GM10248 (cell line): ENCODE results near the gene DEFB112.

Experiments used
- CTCF ChIA-PET: fragments of 300-600 bp; sonication (Branson Sonifier 250); formaldehyde crosslinking; extraction: SDS; loops from one replicate; lab custom pipeline; 2021; ENCODE audit warnings: antibody characterized with exemption; lab: Yijun Ruan, JAX
- POLR2A ChIA-PET: fragments of 350-650 bp; sonication (Branson Sonifier 250); formaldehyde crosslinking; extraction: SDS; loops from one replicate; lab custom pipeline; 2020; ENCODE audit warnings: antibody characterized with exemption; lab: Yijun Ruan, JAX
- DNase-seq: peaks from one replicate; pipeline ENCODE4 v3.0.0; 2012; ENCODE audit errors: extremely low spot score
- CTCF ChIP-seq: IDR thresholded peaks from 2 replicates; pipeline ENCODE4 v1.5.1; 2012; ENCODE audit warnings: mild to moderate bottlenecking, low read depth; ENCODE audit errors: extremely low read depth, missing control alignments, control extremely low read depth

Gene DEFB112

GRCh38 chr6:50070101-50070500 lies 20.4 kb upstream of the DEFB112 start:
- ChIA-PET CTCF (no interaction called here), POLR2A (no interaction called here)
- TF ChIP-seq CTCF = no peak
- DNase-seq = no peak

GRCh38 chr6:50062051-50062450 lies 12.3 kb upstream of the DEFB112 start:
- CTCF ChIA-PET = interaction anchor here (1.0 to 1.6 kb wide), 2 partner anchors 10 to 72 kb away, joined by 3 read pairs; no protein-coding TSS in a partner anchor
- POLR2A ChIA-PET = no interaction called here
- peak; percentile 27 for TF ChIP-seq CTCF
- no peak for DNase-seq

GRCh38 chr6:50056242-50056641 lies 6.5 kb upstream of the DEFB112 start:
- ChIA-PET POLR2A (no interaction called here), CTCF (no interaction called here)

GRCh38 chr6:50047026-50047425 lies 2.7 kb downstream of the DEFB112 start:
- DNase-seq = no peak
- no peak for TF ChIP-seq CTCF
- ChIA-PET POLR2A (no interaction called here), CTCF (no interaction called here)

More at GRCh38 chr6:50056242-50056641, 6.5 kb upstream of the DEFB112 start:
- DNase-seq = no peak
- TF ChIP-seq CTCF = no peak

- peak; percentile 31 for TF ChIP-seq CTCF
- POLR2A ChIA-PET = no interaction called here
- peak; percentile 13 for DNase-seq
- CTCF ChIA-PET = interaction anchor here (1.4 kb wide), 1 partner anchor 10 kb away, joined by 4 read pairs; no protein-coding TSS in a partner anchor
Observed at GRCh38 chr6:50030777-50031562, 18.8 kb downstream of the DEFB112 start.

GRCh38 chr6:50030350-50030749 lies 19.4 kb downstream of the DEFB112 start:
- ChIA-PET POLR2A (no interaction called here), CTCF (interaction anchor here (1.4 kb wide), 1 partner anchor 10 kb away, joined by 4 read pairs; no protein-coding TSS in a partner anchor)
- DNase-seq = no peak
- TF ChIP-seq CTCF = no peak

- DNase-seq = no peak
- ChIA-PET CTCF (no interaction called here), POLR2A (no interaction called here)
- no peak for TF ChIP-seq CTCF
Observed at GRCh38 chr6:50025258-50025657, 24.5 kb downstream of the DEFB112 start.
